ENCODE results near the gene GIMAP8.
"Not testable (repeated sequence)": the region's sequence is repeated elsewhere in the genome, so short reads cannot be mapped to it uniquely, and the experiment has no call there.

Gene GIMAP8

GRCh38 chr7:150514748-150515222 lies 64.4 kb downstream of the GIMAP8 start, which contains the start of gene GIMAP7:
TSS of gene GIMAP7 (plus strand) at chr7:150514872. CDS start at chr7:150519975, 5,103 bp downstream.
- no peak for DNase-seq (ENCODE audit: low read depth)

GRCh38 chr7:150515248-150516147 lies 65.1 kb downstream of the GIMAP8 start:
- no peak for DNase-seq (ENCODE audit: low read depth)

- DNase-seq (ENCODE audit: low read depth) = no peak
Observed at GRCh38 chr7:150516956-150517745, 66.7 kb downstream of the GIMAP8 start.

- DNase-seq (ENCODE audit: low read depth) = no peak
Observed at GRCh38 chr7:150519310-150519709, 68.9 kb downstream of the GIMAP8 start.

GRCh38 chr7:150520145-150520544 lies 69.7 kb downstream of the GIMAP8 start:
- no peak for DNase-seq (ENCODE audit: low read depth)

GRCh38 chr7:150522931-150523330 lies 72.5 kb downstream of the GIMAP8 start:
- DNase-seq (ENCODE audit: low read depth) = not testable (repeated sequence)

- no peak for DNase-seq (ENCODE audit: low read depth)
Observed at GRCh38 chr7:150524018-150524417, 73.6 kb downstream of the GIMAP8 start.

Measured in EH (cell line).